Right atrium auricular region (tissue), 2 donors: ENCODE data around the gene DDR1. TPM values are rescaled to one million over a fixed set of nuclear protein-coding genes. Genes with fewer than 3 reads are reported as not detected.

Experiments used
- DNase-seq: peaks from one replicate; pipeline ENCODE4 v3.0.0-alpha.2; 2019; ENCODE audit warnings: low spot score
- H3K27ac ChIP-seq, 2 donors: fragments of 200-600 bp; sonication (generic); 1 replicate in 1 of 2; 2 replicates in 1 of 2; pipeline ENCODE4 v1.5.1; 2016 to 2019
- H3K27me3 ChIP-seq, 2 donors: fragments of 200-600 bp; sonication (generic); one replicate each; pipeline versions ENCODE4 v1.5.1 to v1.6.0; 2017 to 2019
- H3K36me3 ChIP-seq: fragments of 200-600 bp; sonication (generic); one replicate; pipeline ENCODE4 v1.5.1; 2016
- H3K4me1 ChIP-seq, 2 donors: fragments of 200-600 bp; sonication (generic); one replicate each; pipeline versions ENCODE4 v1.5.1 to v1.6.0; 2017 to 2019
- H3K4me3 ChIP-seq, 2 donors: fragments of 200-600 bp; sonication (generic); 1 replicate in 1 of 2; 2 replicates in 1 of 2; pipeline ENCODE4 v1.5.1; 2017 to 2019; ENCODE audit warnings: mild to moderate bottlenecking in 1 of 2, moderate library complexity in 1 of 2
- H3K9me3 ChIP-seq, 2 donors: fragments of 200-600 bp; sonication (generic); one replicate each; pipeline ENCODE4 v1.5.1; 2019
- CTCF ChIP-seq, 2 donors: fragments of 200-600 bp; sonication (generic); IDR thresholded peaks; one replicate each; pipeline ENCODE4 v1.5.1; 2019; ENCODE audit warnings: antibody characterized with exemption in 2 of 2
- total RNA-seq, 2 donors: library from RNA; depleted of rRNA; stranded (reverse); fragments of >200 nt; gene quantifications; one replicate each; pipeline ENCODE4 v1.1.0, GENCODE V29; 2016

Gene DDR1
- total RNA-seq, 2 donors from 2014 or later, result 61.7 to 106 TPM

GRCh38 chr6:30877419-30878262 lies 6.7 kb upstream of the DDR1 start:
- Histone ChIP-seq H3K27ac (peak overlapping the region; percentile 67 to 76), H3K9me3 (no peaks in the 10 kb centered on the region), H3K4me1 (peaks cover 0 to 25% of the 10 kb centered on the region in 2 donors), H3K4me3 (peak overlapping the region; percentile 15 to 44), H3K27me3 (no peaks in the 10 kb centered on the region), H3K36me3 (no peaks in the 10 kb centered on the region)
- DNase-seq, result peak; percentile 96
- TF ChIP-seq CTCF (IDR thresholded peaks at IDR 0.05), result peak; percentile 73 to 91

DNA sequence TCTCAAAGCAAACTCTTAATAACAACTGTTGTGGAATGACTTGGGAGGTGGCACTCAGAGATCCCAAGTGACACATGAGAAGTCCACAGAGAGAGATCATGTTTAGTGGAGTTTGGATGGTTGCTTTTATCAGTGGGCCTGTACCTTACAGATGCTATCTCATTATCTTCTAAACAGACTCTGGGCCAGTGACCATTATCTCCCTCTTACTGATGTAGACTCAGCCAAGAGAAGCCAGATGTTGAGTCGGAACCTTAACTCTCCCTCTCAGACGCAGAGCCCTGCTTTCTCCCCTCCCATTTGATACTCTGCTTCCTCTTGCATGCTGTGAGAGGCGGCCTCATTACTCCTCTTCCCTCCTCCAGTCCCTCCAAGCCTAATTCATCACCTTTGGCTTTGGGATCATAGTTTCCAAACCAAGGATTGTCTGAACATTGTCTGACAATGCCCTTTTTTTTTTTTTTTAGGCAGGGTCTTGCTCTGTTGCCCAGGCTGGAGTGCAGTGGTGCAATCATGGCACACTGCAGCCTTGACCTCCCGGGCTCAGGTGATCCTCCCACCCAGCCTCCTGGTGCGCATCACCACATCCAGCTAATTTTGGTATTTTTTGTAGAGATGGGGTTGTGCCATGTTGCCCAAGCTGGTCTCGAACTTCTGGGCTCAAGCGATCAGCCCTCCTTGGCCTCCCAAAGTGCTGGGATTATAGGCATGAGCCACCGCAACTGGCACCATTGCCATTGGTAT lies 4.5 kb upstream of the DDR1 start:
- no peak for DNase-seq
- H3K4me3 ChIP-seq, result no peak overlapping the region
- no peaks in the 10 kb centered on the region for H3K9me3 ChIP-seq
- H3K27ac ChIP-seq, result no peak overlapping the region
- H3K36me3 ChIP-seq, result no peaks in the 10 kb centered on the region
- no peak for TF ChIP-seq CTCF (IDR thresholded peaks at IDR 0.05)
- H3K4me1 ChIP-seq, result peaks cover 0 to 42% of the 10 kb centered on the region in 2 donors
- H3K27me3 ChIP-seq, result no peaks in the 10 kb centered on the region

GRCh38 chr6:30880698-30881252 lies 3.5 kb upstream of the DDR1 start:
- DNase-seq, result no peak
- H3K36me3 ChIP-seq, result no peaks in the 10 kb centered on the region
- H3K4me1 ChIP-seq, result peaks cover 0 to 51% of the 10 kb centered on the region in 2 donors
- no peaks in the 10 kb centered on the region for H3K27me3 ChIP-seq
- TF ChIP-seq CTCF (IDR thresholded peaks at IDR 0.05), result no peak
- no peaks in the 10 kb centered on the region for H3K9me3 ChIP-seq
- no peak overlapping the region for H3K4me3 ChIP-seq
- H3K27ac ChIP-seq, result no peak overlapping the region

DNA sequence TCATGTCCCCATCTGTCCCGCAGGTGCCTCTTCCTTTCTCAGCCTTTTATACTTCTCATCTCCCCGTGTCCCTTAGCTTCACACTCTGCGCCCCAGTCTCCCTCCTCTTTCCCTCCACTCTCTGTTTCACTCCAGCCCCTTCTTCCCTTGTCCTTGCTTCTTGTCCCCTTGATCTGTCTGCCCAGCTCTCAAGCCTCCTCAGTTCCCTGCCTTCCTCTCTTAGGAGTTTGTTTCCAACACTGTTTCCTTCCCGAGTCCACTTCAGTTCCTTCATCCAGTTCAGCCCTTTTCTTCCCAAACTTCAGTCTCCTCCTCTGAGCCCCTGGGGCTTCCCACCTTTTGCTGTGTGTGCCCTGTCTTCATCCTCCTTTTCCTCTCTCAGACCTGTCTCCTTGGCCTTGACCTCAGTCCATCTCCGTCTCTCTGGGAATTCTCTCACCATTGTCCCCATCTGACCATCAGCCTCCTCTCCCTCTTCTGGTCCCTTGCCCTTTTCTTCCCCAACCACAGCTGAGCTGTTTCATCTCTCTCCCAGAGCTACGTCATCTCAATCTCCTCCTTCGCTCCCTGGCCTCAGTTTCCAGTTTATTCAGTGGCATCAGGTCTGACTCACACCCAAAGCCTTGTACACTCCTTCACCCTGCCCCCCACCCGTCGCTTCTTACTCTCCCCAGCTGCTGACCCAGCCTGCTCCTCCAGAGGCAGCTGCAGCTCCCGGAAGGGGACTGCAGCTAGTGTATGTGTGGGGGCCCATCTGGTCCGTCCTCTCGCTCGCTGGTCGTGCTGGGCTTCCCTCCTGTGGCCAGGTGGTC lies 2.7 kb upstream of the DDR1 start:
- no peaks in the 10 kb centered on the region for H3K9me3 ChIP-seq
- no peak overlapping the region for H3K4me3 ChIP-seq
- no peaks in the 10 kb centered on the region for H3K27me3 ChIP-seq
- peak overlapping the region; percentile 88 to 95 for H3K27ac ChIP-seq
- H3K4me1 ChIP-seq, result peaks cover 0 to 58% of the 10 kb centered on the region in 2 donors
- H3K36me3 ChIP-seq, result no peaks in the 10 kb centered on the region
- no peak for DNase-seq
- no peak for TF ChIP-seq CTCF (IDR thresholded peaks at IDR 0.05)

DNA sequence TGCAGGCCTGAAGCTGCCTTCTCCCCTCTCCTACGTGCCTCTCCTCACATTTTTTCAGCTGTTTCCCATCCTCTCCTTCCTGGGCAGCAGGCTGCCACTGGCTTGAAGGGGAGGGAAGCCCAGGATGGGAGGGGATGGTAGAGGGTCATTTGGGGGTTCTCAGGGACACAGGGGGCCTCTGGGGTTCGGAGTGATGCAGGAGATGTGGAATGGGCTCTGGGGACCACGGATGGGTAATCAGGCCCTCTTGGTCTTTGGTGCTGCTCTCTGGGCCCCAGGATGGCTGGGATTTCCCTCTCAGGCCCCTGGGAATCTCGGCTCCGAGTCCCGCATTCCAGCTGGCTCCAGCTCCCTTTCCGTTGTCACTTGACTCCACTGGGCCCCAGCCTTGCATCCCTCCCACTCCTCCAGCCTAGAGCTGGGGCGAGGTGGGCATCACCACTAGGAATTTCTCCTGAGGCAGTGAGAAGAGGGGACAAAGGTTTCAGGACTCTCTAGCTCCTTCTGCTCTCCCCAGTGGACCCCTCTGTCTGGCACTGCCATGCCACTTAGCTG lies 2.0 kb upstream of the DDR1 start:
- no peaks in the 10 kb centered on the region for H3K36me3 ChIP-seq
- H3K4me3 ChIP-seq, result no peak overlapping the region
- TF ChIP-seq CTCF (IDR thresholded peaks at IDR 0.05), result no peak
- DNase-seq, result no peak
- H3K27ac ChIP-seq, result peak overlapping the region; percentile 88 to 95
- peaks cover 0 to 55% of the 10 kb centered on the region in 2 donors for H3K4me1 ChIP-seq
- no peaks in the 10 kb centered on the region for H3K9me3 ChIP-seq
- H3K27me3 ChIP-seq, result no peaks in the 10 kb centered on the region
